Myocyte (in vitro differentiated cells): ENCODE measurements around the gene NTRK3. TPM values are rescaled to one million over a fixed set of nuclear protein-coding genes. Genes with fewer than 3 reads are reported as not detected.

Source experiments
- DNase-seq: peaks from one replicate; pipeline ENCODE4 v3.0.0-alpha.2; 2012; ENCODE audit warnings: low read depth
- total RNA-seq: library from RNA; depleted of rRNA; stranded (reverse); fragments of >200 nt; gene quantifications from 2 replicates; pipeline ENCODE4 v1.2.3, GENCODE V29; 2014

Gene NTRK3
- total RNA-seq, 1 donor from 2014 or later = 0.32 TPM

- DNase-seq = no peak
These were observed 306.8 kb downstream of the NTRK3 start for GRCh38 chr15:87949575-87950223.

- no peak for DNase-seq
These were observed 307.4 kb downstream of the NTRK3 start for GRCh38 chr15:87949151-87949574.

- no peak for DNase-seq
These were observed 309.0 kb downstream of the NTRK3 start for GRCh38 chr15:87947560-87947959.

- no peak for DNase-seq
These were observed 311.3 kb downstream of the NTRK3 start for GRCh38 chr15:87945246-87945645.

GRCh38 chr15:87944691-87945090, 311.8 kb downstream of the NTRK3 start:
- no peak for DNase-seq

- no peak for DNase-seq
These were observed 312.5 kb downstream of the NTRK3 start for GRCh38 chr15:87944050-87944449.

DNA sequence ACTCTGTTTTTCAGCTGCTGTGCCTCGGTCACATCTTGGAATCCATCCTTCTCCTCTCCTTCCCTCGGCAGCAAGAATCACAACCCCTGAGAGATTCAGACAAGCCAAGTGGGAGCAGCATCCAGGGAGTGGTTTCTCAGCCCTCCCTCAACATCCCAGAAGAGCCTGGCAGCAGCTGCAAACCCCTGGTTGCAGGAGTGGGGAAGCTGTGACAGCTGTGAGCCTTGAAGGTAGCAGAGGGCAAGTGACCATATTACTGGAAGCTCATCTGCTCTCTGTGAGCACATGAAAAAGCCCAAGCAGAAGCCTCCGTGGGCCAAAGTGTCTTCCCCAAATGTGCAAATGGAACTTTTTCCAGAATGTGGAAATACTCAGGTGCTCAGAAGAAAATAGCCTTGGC, 312.9 kb downstream of the NTRK3 start:
- DNase-seq = no peak

GRCh38 chr15:87942316-87942715, 314.2 kb downstream of the NTRK3 start:
- no peak for DNase-seq

GRCh38 chr15:87941606-87942005, 314.9 kb downstream of the NTRK3 start:
- no peak for DNase-seq

DNA sequence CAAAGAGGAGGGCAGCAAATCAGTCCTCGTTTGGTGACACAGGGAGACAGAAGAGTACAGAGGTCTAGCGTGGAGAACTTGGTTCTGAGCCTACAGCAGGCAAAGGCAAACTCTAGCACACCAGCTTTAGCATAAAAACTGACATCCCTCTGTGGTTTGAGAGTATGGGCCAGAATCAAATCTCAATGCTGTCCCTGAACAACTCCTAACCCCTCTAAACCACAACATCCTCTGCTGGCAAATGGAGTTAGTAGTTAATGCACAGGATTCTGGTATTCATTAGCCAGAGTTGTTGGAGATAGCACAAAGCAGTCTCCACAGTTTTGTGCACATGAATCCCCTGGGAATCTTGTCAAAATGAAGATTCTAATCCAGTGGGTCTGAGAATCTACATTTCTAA, 315.8 kb downstream of the NTRK3 start:
- no peak for DNase-seq

GRCh38 chr15:87939848-87940457, 316.6 kb downstream of the NTRK3 start:
- DNase-seq = peak; percentile 22

- DNase-seq = peak; percentile 10
These were observed 318.5 kb downstream of the NTRK3 start for GRCh38 chr15:87938031-87938430.

GRCh38 chr15:87935583-87935982, 321.0 kb downstream of the NTRK3 start:
- no peak for DNase-seq

DNA sequence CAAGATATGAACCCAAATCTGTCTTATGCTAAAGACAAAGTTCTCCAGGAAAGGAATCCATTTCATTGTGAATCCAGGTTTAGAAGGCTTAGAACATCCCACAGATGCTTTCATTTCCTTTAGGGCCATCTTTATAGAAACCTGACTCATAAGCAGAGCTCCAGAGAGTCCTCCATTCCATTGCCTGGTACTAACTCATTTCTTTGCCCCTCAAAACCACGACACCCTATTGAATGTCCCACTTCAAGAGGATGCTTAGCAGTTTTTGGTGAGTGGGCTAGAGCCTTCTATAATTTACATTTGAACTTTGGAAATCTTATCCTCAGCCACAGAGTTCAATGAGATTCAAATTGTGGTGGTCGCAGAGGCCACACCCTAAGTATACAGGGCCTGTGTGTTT, 325.0 kb downstream of the NTRK3 start:
- no peak for DNase-seq

DNA sequence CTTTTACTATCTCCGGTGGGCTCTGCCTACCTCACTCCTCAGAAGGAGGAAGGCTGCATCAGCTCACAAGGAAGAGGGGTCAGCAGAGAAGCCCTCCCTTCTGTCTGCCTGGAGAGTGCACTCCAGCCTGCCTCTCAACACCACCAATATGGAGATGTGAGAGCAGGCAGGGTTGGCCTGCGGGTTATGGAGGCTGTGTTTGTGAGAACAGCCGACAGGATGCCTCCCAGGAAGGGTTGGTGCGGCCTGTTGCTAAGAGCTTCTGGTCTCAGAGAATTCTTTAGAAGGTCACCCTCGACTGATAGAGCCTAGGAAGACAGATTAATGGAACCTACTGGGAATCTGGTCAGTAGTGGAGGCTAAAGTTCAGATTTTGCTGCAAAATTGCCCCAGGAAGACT, 326.1 kb downstream of the NTRK3 start:
- DNase-seq = no peak

DNA sequence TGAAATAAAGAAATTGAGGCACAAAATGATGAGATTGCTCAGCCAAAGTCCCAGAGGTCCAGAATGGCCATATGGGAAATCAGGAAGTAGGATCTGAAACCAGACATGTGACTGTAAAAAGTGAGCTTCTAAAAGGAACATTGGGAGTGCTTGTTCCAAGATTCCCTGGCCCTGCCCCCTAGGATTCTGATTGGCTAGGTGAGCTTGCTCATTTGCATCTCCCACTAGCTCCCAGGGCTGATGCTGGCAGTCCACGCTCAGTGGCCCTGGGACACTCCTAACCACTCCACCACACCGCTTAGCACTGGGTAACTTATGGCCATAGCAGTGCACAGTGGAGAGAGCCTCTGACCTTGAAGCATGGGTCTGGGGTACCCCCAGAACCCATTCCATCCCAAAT, 326.7 kb downstream of the NTRK3 start:
- no peak for DNase-seq

DNA sequence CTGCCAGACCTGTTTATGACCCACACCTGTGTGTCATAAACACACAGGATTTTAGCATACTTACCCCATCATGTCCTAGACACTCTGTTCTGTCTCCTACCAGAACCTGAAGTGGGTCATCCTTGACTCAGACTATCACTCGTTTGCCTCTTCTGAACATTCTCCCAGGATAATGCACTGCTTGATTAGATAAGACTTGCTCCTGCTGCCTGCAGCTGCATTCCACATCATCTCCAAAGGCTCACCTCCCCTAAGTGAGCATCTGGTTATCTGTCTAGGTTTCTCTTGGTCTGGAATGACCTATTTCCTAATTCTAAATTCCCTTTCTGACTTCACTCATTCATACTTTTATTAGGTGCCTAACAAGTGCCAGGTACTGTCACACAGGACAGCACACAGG, 332.1 kb downstream of the NTRK3 start:
- DNase-seq = no peak

DNA sequence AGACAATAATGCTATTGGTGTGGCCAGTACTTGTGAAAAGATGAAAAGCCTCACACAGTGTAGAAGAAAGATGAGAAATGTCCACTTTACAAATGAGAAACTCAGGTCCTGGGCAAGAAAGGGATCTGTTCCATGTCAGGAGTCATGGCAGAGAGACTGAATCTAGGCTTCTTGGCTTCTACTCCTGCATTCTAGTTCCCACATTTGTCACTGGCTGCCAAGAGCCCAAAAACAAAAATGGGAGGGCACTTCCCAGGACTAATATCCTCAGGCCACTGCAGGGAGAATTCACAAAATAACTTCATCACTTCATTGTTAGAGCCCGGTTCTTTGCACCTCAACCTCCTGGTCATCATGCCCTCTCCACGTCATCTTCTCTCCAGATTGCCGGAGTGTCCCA, 337.5 kb downstream of the NTRK3 start:
- DNase-seq = no peak

DNA sequence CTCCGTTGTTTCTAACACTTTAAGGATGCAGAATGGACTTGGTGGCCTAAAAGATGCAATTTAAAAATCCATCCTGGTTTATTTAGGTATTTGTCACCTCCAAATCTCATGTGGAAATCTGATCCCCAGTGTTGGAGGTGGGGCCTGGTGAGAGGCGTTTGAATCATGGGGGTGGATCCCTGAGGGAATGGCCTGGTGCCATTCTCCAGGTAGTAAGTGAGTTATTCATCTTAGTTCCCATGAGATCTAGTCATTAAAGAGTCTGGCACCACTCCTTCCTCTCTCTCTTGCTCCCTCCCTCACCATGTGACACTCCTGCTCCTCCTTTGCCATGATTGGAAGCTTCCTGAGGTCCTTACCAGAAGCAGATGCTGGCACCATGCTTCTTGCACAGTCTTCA, 339.1 kb downstream of the NTRK3 start:
- DNase-seq = no peak

- DNase-seq = no peak
These were observed 340.3 kb downstream of the NTRK3 start for GRCh38 chr15:87916208-87916607.

DNA sequence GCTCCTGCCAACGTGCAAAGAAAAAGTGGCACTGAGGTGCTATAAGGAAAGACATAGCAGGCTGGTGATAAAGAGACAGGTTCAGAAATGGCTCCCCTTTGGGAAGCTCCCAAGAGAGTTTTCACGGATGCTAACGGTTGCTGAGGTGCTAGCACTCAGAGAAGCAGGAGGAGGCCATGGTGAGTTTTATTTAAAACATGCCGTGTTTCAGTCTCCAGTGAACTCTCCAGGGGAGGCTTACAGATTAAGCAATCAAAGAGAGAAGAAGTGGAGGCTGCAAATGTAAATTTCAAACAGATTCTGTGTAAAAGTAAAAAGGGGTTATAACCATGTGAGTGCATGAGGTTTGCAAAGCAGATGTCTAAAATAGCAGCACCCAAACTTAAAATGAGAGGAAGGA, 346.2 kb downstream of the NTRK3 start:
- DNase-seq = no peak

DNA sequence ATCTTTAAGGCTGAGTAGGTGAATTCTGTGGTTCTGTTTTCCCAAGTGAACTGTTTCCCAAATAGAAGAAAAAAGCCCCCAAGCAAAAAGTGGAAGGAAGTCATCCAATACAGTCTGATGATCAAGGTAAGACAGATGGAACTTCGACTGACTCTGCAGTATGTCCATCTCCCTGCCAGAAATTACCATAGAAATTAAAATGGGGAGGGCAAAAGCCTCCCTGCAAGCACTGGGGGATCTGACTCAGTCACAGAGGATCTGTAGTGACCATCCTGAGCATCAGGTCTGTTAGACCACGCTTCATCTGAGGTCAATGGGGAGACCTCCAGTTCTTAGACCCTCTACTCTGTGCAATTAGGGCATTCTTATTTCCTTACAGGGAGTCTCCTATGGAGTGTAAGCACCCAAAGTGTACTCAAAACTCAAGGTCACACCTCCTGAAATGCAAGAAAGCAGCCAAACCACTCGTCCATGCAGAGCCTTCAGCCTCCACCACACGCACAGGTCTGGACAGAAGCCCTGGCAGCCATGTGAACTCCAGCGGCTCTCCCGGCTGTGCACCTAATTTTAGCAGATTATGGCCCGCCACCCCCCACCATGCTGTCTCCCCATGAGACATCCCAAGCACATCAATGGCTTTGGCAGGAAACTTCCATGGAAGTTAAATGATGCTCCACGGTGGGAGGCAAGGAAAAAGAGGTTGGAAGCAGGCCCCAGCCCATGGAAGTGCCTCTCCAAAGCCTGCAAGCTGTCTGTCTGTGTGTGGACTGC, 348.7 kb downstream of the NTRK3 start:
- DNase-seq = no peak

GRCh38 chr15:87906444-87906843, 350.1 kb downstream of the NTRK3 start:
- DNase-seq = no peak
